ENCODE results near the gene ZCWPW2. TPM values are rescaled to one million over a fixed set of nuclear protein-coding genes. Genes with fewer than 3 reads are reported as not detected.
A peak's percentile ranks its signal among the peaks of the same experiment; 100 is the strongest.

Gene ZCWPW2
- total RNA-seq, 1 donor from 2014 or later, result 1.2 TPM

DNA sequence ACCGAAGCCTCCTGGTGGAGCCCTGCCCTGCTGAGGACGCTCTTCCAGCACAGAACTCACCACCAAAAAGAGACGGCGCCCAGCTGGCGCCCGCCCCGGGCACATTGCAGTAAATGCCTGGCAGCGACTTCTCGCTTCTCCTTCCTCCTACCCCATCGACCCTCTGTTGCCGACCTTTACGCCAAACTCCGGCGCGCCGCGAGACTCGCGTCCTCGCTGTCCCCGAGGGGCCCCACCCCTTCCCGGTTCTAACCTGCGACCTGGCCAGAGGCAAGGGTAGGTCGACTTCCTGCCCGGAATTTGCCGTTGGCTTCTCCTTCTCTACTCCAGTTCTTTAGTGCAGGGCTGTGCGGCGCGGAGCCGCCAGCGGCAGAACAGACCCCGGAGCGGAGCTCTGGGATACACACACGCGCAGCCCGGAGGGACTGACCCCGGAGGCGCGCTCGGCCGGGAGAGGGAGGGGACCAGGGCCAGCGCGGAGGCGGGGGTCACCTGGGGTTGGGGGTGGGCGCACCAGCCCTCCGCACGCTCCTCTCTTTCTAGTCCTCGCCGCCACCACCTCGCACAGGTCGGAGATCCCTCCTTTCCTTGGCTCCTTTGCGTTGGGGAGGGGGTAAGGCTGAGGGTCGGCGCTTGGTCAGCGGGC, 226.7 kb downstream of the ZCWPW2 start:
- DNase-seq (ENCODE audit: extremely low spot score, unreplicated experiment), result no peak
- TF ChIP-seq, protein P1, sequence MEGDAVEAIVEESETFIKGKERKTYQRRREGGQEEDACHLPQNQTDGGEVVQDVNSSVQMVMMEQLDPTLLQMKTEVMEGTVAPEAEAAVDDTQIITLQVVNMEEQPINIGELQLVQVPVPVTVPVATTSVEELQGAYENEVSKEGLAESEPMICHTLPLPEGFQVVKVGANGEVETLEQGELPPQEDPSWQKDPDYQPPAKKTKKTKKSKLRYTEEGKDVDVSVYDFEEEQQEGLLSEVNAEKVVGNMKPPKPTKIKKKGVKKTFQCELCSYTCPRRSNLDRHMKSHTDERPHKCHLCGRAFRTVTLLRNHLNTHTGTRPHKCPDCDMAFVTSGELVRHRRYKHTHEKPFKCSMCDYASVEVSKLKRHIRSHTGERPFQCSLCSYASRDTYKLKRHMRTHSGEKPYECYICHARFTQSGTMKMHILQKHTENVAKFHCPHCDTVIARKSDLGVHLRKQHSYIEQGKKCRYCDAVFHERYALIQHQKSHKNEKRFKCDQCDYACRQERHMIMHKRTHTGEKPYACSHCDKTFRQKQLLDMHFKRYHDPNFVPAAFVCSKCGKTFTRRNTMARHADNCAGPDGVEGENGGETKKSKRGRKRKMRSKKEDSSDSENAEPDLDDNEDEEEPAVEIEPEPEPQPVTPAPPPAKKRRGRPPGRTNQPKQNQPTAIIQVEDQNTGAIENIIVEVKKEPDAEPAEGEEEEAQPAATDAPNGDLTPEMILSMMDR (IDR thresholded peaks at IDR 0.05), result no peak
- Mint-ChIP-seq H3K4me3 (ENCODE audit: unreplicated experiment) (peak overlapping the region; percentile 65), H3K4me1 (ENCODE audit: unreplicated experiment) (peaks cover 12% of the 10 kb centered on the region), H3K36me3 (ENCODE audit: unreplicated experiment) (no peaks in the 10 kb centered on the region), H3K27ac (ENCODE audit: unreplicated experiment) (no peak overlapping the region), H3K27me3 (ENCODE audit: unreplicated experiment) (peaks cover 88% of the 10 kb centered on the region), H3K9me3 (ENCODE audit: unreplicated experiment) (no peaks in the 10 kb centered on the region)

Other genes with a start within 250 kb of the ZCWPW2 start
- 11.5 and 11.8 TPM in 2 replicates for gene CMC1, start 107.1 kb upstream of the ZCWPW2 start, total RNA-seq
- 66.4 and 79.2 TPM in 2 replicates for gene AZI2, start 103 bp downstream of the ZCWPW2 start, total RNA-seq

All from osteocyte (in vitro differentiated cells).